Measurements from ENCODE around the gene DMTF1. TPM values are rescaled to one million over a fixed set of nuclear protein-coding genes. Genes with fewer than 3 reads are reported as not detected.
"Not testable (repeated sequence)": the region's sequence is repeated elsewhere in the genome, so short reads cannot be mapped to it uniquely, and the experiment has no call there.

Gene DMTF1
- total and polyA plus RNA-seq, 2 donors (not counting 1 experiment from before 2014, with no cell fraction given): 51.6 to 97.1 TPM

GRCh38 chr7:87231258-87231657 is 79.0 kb downstream of the DMTF1 start:
- Histone ChIP-seq H3K27me3 (ENCODE audit: control insufficient read depth, insufficient read depth, low read length) (peaks cover 5% of the 10 kb centered on the region), H3K79me2 (ENCODE audit: control insufficient read depth, insufficient read depth, low read length) (no peaks in the 10 kb centered on the region), H3K9ac (ENCODE audit: insufficient read depth, low read length) (no peak overlapping the region), H3K27ac (ENCODE audit: insufficient read depth, low read length) (no peak overlapping the region), H3K4me2 (ENCODE audit: extremely low read depth, insufficient read depth, low read length) (no peak overlapping the region), H3K4me1 (ENCODE audit: control insufficient read depth, extremely low read depth, insufficient read depth, low read length) (no peaks in the 10 kb centered on the region), H4K20me1 (ENCODE audit: control insufficient read depth, extremely low read depth, insufficient read depth, low read length) (no peaks in the 10 kb centered on the region), H3K4me3 (replicated peaks in 1 of 4; ENCODE audit: control extremely low read depth in 1 of 4, insufficient read depth in 1 of 4, low read depth in 3 of 4, low read length in 4 of 4) (no peak overlapping the region), H3K9me3 (ENCODE audit: control insufficient read depth, insufficient read depth, low read depth, low read length) (no peaks in the 10 kb centered on the region), H2AFZ (ENCODE audit: low read length) (no peak overlapping the region), H3K36me3 (ENCODE audit: control insufficient read depth, insufficient read depth, low read length) (no peaks in the 10 kb centered on the region)
- TF ChIP-seq EZH2 (IDR thresholded peaks at IDR 0.05; ENCODE audit: low read length, missing control alignments) (no peak), CTCF (conservative IDR thresholded peaks at IDR 0.05 in 1 of 2, IDR thresholded peaks at IDR 0.05 in 1 of 2; ENCODE audit: low read depth in 1 of 2, low read length in 2 of 2) (no peak)
- no peak for DNase-seq (ENCODE audit: low read depth in 2 of 2)

- Histone ChIP-seq H3K4me3 (replicated peaks in 1 of 4; ENCODE audit: control extremely low read depth in 1 of 4, insufficient read depth in 1 of 4, low read depth in 3 of 4, low read length in 4 of 4) (no peak overlapping the region), H3K9me3 (ENCODE audit: control insufficient read depth, insufficient read depth, low read depth, low read length) (no peaks in the 10 kb centered on the region), H3K79me2 (ENCODE audit: control insufficient read depth, insufficient read depth, low read length) (no peaks in the 10 kb centered on the region), H3K9ac (ENCODE audit: insufficient read depth, low read length) (no peak overlapping the region), H3K27ac (ENCODE audit: insufficient read depth, low read length) (no peak overlapping the region), H3K27me3 (ENCODE audit: control insufficient read depth, insufficient read depth, low read length) (peaks cover 5% of the 10 kb centered on the region), H4K20me1 (ENCODE audit: control insufficient read depth, extremely low read depth, insufficient read depth, low read length) (no peaks in the 10 kb centered on the region), H2AFZ (ENCODE audit: low read length) (no peak overlapping the region), H3K4me1 (ENCODE audit: control insufficient read depth, extremely low read depth, insufficient read depth, low read length) (no peaks in the 10 kb centered on the region), H3K4me2 (ENCODE audit: extremely low read depth, insufficient read depth, low read length) (no peak overlapping the region), H3K36me3 (ENCODE audit: control insufficient read depth, insufficient read depth, low read length) (no peaks in the 10 kb centered on the region)
- TF ChIP-seq EZH2 (IDR thresholded peaks at IDR 0.05; ENCODE audit: low read length, missing control alignments) (no peak), CTCF (conservative IDR thresholded peaks at IDR 0.05 in 1 of 2, IDR thresholded peaks at IDR 0.05 in 1 of 2; ENCODE audit: low read depth in 1 of 2, low read length in 2 of 2) (no peak)
- DNase-seq (ENCODE audit: low read depth in 2 of 2): no peak
Observed at GRCh38 chr7:87231711-87232110, 79.5 kb downstream of the DMTF1 start.

- no peaks in the 10 kb centered on the region for H3K4me1 ChIP-seq (ENCODE audit: control insufficient read depth, extremely low read depth, insufficient read depth, low read length)
- no peak overlapping the region for H3K4me2 ChIP-seq (ENCODE audit: extremely low read depth, insufficient read depth, low read length)
- no peak overlapping the region for H2AFZ ChIP-seq (ENCODE audit: low read length)
- peak in 1 of 2 donors; percentile 32 for DNase-seq (ENCODE audit: low read depth in 2 of 2)
- H4K20me1 ChIP-seq (ENCODE audit: control insufficient read depth, extremely low read depth, insufficient read depth, low read length): no peaks in the 10 kb centered on the region
- H3K79me2 ChIP-seq (ENCODE audit: control insufficient read depth, insufficient read depth, low read length): no peaks in the 10 kb centered on the region
- TF ChIP-seq CTCF (conservative IDR thresholded peaks at IDR 0.05 in 1 of 2, IDR thresholded peaks at IDR 0.05 in 1 of 2; ENCODE audit: low read depth in 1 of 2, low read length in 2 of 2) (no peak), EZH2 (IDR thresholded peaks at IDR 0.05; ENCODE audit: low read length, missing control alignments) (no peak)
- H3K36me3 ChIP-seq (ENCODE audit: control insufficient read depth, insufficient read depth, low read length): no peaks in the 10 kb centered on the region
- H3K27ac ChIP-seq (ENCODE audit: insufficient read depth, low read length): no peak overlapping the region
- peaks cover 5% of the 10 kb centered on the region for H3K27me3 ChIP-seq (ENCODE audit: control insufficient read depth, insufficient read depth, low read length)
- H3K9me3 ChIP-seq (ENCODE audit: control insufficient read depth, insufficient read depth, low read depth, low read length): no peaks in the 10 kb centered on the region
- no peak overlapping the region for H3K9ac ChIP-seq (ENCODE audit: insufficient read depth, low read length)
- no peak overlapping the region for H3K4me3 ChIP-seq (replicated peaks in 1 of 4; ENCODE audit: control extremely low read depth in 1 of 4, insufficient read depth in 1 of 4, low read depth in 3 of 4, low read length in 4 of 4)
Observed at GRCh38 chr7:87234949-87235348, 82.7 kb downstream of the DMTF1 start.

GRCh38 chr7:87238464-87239051 is 86.3 kb downstream of the DMTF1 start:
- H3K4me1 ChIP-seq (ENCODE audit: control insufficient read depth, extremely low read depth, insufficient read depth, low read length); H3K36me3 ChIP-seq (ENCODE audit: control insufficient read depth, insufficient read depth, low read length); H3K27me3 ChIP-seq (ENCODE audit: control insufficient read depth, insufficient read depth, low read length); H3K9ac ChIP-seq (ENCODE audit: insufficient read depth, low read length); H3K27ac ChIP-seq (ENCODE audit: insufficient read depth, low read length); DNase-seq (ENCODE audit: low read depth in 2 of 2); H2AFZ ChIP-seq (ENCODE audit: low read length); H3K4me2 ChIP-seq (ENCODE audit: extremely low read depth, insufficient read depth, low read length); H4K20me1 ChIP-seq (ENCODE audit: control insufficient read depth, extremely low read depth, insufficient read depth, low read length); H3K9me3 ChIP-seq (ENCODE audit: control insufficient read depth, insufficient read depth, low read depth, low read length); H3K79me2 ChIP-seq (ENCODE audit: control insufficient read depth, insufficient read depth, low read length): not testable (repeated sequence)
- H3K4me3 ChIP-seq (replicated peaks in 1 of 4; ENCODE audit: control extremely low read depth in 1 of 4, insufficient read depth in 1 of 4, low read depth in 3 of 4, low read length in 4 of 4): peak overlapping the region in 1 of 4 experiments; percentile 26

GRCh38 chr7:87245671-87246070 is 93.4 kb downstream of the DMTF1 start:
- H3K9me3 ChIP-seq (ENCODE audit: control insufficient read depth, insufficient read depth, low read depth, low read length); H3K27me3 ChIP-seq (ENCODE audit: control insufficient read depth, insufficient read depth, low read length); H3K9ac ChIP-seq (ENCODE audit: insufficient read depth, low read length); H3K27ac ChIP-seq (ENCODE audit: insufficient read depth, low read length); H2AFZ ChIP-seq (ENCODE audit: low read length); H3K4me2 ChIP-seq (ENCODE audit: extremely low read depth, insufficient read depth, low read length); H3K4me1 ChIP-seq (ENCODE audit: control insufficient read depth, extremely low read depth, insufficient read depth, low read length); H3K36me3 ChIP-seq (ENCODE audit: control insufficient read depth, insufficient read depth, low read length); H3K4me3 ChIP-seq (replicated peaks in 1 of 4; ENCODE audit: control extremely low read depth in 1 of 4, insufficient read depth in 1 of 4, low read depth in 3 of 4, low read length in 4 of 4); H4K20me1 ChIP-seq (ENCODE audit: control insufficient read depth, extremely low read depth, insufficient read depth, low read length); H3K79me2 ChIP-seq (ENCODE audit: control insufficient read depth, insufficient read depth, low read length); DNase-seq (ENCODE audit: low read depth in 2 of 2): not testable (repeated sequence)

Measured in fibroblast of lung (primary cell).